ENCODE data around the gene SNX32.

DNA sequence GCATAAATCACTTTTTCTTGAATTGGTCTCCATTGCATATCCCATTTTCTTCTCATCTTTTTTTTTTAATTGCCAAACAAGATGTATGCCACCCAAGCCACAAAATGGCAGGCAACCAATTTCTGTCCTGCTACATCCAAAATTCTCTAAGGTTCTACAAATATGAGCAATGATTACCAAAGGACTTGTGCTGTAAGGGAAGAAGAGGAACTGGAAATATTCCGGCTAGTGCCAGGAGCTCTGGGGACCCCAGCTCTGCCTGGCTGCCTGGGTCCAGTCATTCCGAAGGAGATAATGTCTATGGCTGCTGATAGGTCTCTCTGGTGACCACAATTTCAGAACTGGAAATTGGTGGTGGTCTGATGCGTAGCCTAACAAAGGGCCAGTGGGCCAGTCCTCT lies 17.1 kb upstream of the SNX32 start:
- no peak for TF ChIP-seq GABPA (IDR thresholded peaks at IDR 0.05; ENCODE audit: low read depth)
- TF ChIP-seq, protein P1, sequence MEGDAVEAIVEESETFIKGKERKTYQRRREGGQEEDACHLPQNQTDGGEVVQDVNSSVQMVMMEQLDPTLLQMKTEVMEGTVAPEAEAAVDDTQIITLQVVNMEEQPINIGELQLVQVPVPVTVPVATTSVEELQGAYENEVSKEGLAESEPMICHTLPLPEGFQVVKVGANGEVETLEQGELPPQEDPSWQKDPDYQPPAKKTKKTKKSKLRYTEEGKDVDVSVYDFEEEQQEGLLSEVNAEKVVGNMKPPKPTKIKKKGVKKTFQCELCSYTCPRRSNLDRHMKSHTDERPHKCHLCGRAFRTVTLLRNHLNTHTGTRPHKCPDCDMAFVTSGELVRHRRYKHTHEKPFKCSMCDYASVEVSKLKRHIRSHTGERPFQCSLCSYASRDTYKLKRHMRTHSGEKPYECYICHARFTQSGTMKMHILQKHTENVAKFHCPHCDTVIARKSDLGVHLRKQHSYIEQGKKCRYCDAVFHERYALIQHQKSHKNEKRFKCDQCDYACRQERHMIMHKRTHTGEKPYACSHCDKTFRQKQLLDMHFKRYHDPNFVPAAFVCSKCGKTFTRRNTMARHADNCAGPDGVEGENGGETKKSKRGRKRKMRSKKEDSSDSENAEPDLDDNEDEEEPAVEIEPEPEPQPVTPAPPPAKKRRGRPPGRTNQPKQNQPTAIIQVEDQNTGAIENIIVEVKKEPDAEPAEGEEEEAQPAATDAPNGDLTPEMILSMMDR (IDR thresholded peaks at IDR 0.05; ENCODE audit: insufficient read depth, low read length) = no peak
- TF ChIP-seq POLR2AphosphoS5 (IDR thresholded peaks at IDR 0.05; ENCODE audit: low read depth) = no peak
- TF ChIP-seq, protein P2, sequence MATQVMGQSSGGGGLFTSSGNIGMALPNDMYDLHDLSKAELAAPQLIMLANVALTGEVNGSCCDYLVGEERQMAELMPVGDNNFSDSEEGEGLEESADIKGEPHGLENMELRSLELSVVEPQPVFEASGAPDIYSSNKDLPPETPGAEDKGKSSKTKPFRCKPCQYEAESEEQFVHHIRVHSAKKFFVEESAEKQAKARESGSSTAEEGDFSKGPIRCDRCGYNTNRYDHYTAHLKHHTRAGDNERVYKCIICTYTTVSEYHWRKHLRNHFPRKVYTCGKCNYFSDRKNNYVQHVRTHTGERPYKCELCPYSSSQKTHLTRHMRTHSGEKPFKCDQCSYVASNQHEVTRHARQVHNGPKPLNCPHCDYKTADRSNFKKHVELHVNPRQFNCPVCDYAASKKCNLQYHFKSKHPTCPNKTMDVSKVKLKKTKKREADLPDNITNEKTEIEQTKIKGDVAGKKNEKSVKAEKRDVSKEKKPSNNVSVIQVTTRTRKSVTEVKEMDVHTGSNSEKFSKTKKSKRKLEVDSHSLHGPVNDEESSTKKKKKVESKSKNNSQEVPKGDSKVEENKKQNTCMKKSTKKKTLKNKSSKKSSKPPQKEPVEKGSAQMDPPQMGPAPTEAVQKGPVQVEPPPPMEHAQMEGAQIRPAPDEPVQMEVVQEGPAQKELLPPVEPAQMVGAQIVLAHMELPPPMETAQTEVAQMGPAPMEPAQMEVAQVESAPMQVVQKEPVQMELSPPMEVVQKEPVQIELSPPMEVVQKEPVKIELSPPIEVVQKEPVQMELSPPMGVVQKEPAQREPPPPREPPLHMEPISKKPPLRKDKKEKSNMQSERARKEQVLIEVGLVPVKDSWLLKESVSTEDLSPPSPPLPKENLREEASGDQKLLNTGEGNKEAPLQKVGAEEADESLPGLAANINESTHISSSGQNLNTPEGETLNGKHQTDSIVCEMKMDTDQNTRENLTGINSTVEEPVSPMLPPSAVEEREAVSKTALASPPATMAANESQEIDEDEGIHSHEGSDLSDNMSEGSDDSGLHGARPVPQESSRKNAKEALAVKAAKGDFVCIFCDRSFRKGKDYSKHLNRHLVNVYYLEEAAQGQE (IDR thresholded peaks at IDR 0.05; ENCODE audit: insufficient replicate concordance, low read depth) = no peak
- TF ChIP-seq SPI1 (IDR thresholded peaks at IDR 0.05; ENCODE audit: borderline replicate concordance, low read depth) = peak; percentile 24; the same call in 1 of the 2 replicates

Measured in HL-60 (cell line).